Heart left ventricle (tissue), 13 donors: ENCODE data around the gene ANO5.

Source experiments
- POLR2A ChIP-seq, 2 donors: fragments of 450-650 bp; IDR thresholded peaks; one replicate each; pipeline ENCODE4 v1.6.1; 2017; ENCODE audit warnings: antibody characterized with exemption in 2 of 2, mild to moderate bottlenecking in 2 of 2, moderate library complexity in 2 of 2
- TF ChIP-seq, protein P1 (sequence below), 12 donors: fragments of 200-600 bp; sonication (generic) in 4 of 12; IDR thresholded peaks; one replicate each; pipeline versions ENCODE4 v1.5.0 to v1.8.0; 2018 to 2022; ENCODE audit warnings: antibody characterized with exemption in 12 of 12, mild to moderate bottlenecking in 5 of 12
- donor health status: ischemic (EF 13 %, LVEDD 7.1; RV severe dilation, severe dysfunction).
- donor health status: DM: no; HTN: yes; CAD: no.
- donor health status: DM: no; HTN: no; CAD: no.
- donor health status: ischemic (EF 25% LVEDD 6.9; RV normal size, moderate dysfunction).
- donor health status: ischemic (EF 25% LVEDD 5.7; RV mildly dilated, moderate dysfunction).
- donor health status: ischemic (EF 35%, LVEDD 5.7; RV mildly dilated, moderate dysfunction).
- donor health status: nonischemic (EF 11% LVEDD 7.7; RV severe dilation, severe dysfunction).
- donor health status: DM: yes; HTN: yes; CAD: no.
- donor health status: PGD.
- donor health status: ischemic (EF 29% LVEDD 5.4; RV normal size, mild dysfunction).
- donor health status: nonischemic (EF 23%, LVEDD 6.1; RV moderate dilation, normal function).

DNA sequence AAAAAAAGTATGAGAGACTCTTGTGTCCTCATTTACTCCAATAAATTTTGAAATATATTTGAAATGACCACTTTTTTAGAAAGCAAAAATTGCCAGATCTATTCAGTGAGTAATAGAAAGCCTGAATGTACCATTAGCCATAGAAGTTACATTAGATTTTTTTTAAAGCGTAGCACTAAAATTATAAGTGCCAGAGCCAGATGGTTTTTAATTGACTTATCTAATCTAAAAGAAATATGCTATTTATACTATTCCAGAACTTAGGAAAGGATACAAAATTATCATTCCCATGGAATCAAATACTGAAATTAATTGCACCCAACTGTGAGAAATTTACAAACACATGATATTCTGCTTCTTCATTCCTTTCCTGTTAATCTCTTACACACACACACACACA lies 80.9 kb downstream of the ANO5 start:
- TF ChIP-seq, protein P1, sequence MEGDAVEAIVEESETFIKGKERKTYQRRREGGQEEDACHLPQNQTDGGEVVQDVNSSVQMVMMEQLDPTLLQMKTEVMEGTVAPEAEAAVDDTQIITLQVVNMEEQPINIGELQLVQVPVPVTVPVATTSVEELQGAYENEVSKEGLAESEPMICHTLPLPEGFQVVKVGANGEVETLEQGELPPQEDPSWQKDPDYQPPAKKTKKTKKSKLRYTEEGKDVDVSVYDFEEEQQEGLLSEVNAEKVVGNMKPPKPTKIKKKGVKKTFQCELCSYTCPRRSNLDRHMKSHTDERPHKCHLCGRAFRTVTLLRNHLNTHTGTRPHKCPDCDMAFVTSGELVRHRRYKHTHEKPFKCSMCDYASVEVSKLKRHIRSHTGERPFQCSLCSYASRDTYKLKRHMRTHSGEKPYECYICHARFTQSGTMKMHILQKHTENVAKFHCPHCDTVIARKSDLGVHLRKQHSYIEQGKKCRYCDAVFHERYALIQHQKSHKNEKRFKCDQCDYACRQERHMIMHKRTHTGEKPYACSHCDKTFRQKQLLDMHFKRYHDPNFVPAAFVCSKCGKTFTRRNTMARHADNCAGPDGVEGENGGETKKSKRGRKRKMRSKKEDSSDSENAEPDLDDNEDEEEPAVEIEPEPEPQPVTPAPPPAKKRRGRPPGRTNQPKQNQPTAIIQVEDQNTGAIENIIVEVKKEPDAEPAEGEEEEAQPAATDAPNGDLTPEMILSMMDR (IDR thresholded peaks at IDR 0.05): no peak
- TF ChIP-seq POLR2A (IDR thresholded peaks at IDR 0.05): no peak
